Natural killer cell (primary cell): Measurements from ENCODE around the gene MALRD1. TPM values are rescaled to one million over a fixed set of nuclear protein-coding genes. Genes with fewer than 3 reads are reported as not detected.

ENCODE experiments used
- ATAC-seq, 3 donors: fragments of 150-1000 bp in 2 of 3; fragments of 200-7000 bp in 1 of 3; cut with Tn5 transposase; 1 replicate in 1 of 3; 2 replicates in 2 of 3; pipeline ENCODE4 v1.10.0; 2021; ENCODE audit warnings: mild to moderate bottlenecking in 2 of 3, moderate library complexity in 2 of 3
- DNase-seq, 2 donors: peaks; one replicate each; pipeline versions ENCODE4 v3.0.0 to v3.0.0-alpha.2; 2013 to 2021; ENCODE audit warnings: mixed read lengths in 1 of 2
- H3K27ac ChIP-seq: one replicate; pipeline ENCODE4 v1.5.1; 2013; ENCODE audit warnings: mild to moderate bottlenecking, low read length
- H3K27me3 ChIP-seq: one replicate; pipeline ENCODE4 v1.6.1; 2013; ENCODE audit warnings: low read length; ENCODE audit not compliant: control insufficient read depth, insufficient read depth
- H3K36me3 ChIP-seq: one replicate; pipeline ENCODE4 v1.6.1; 2013; ENCODE audit warnings: low read length; ENCODE audit not compliant: control insufficient read depth, insufficient read depth
- H3K4me1 ChIP-seq: one replicate; pipeline ENCODE4 v1.6.1; 2013; ENCODE audit warnings: low read length; ENCODE audit not compliant: control insufficient read depth, insufficient read depth
- H3K4me3 ChIP-seq: one replicate; pipeline ENCODE4 v1.5.1; 2013; ENCODE audit warnings: low read length
- H3K9me3 ChIP-seq: one replicate; pipeline ENCODE4 v1.6.1; 2013; ENCODE audit warnings: low read length; ENCODE audit not compliant: control insufficient read depth, insufficient read depth
- H3K27ac Mint-ChIP-seq, 2 donors: one replicate each; pipeline ENCODE4 v1.8.0; 2022; ENCODE audit warnings: mild to moderate bottlenecking in 2 of 2, mixed read lengths in 2 of 2, moderate library complexity in 1 of 2
- H3K27me3 Mint-ChIP-seq, 2 donors: one replicate each; pipeline ENCODE4 v1.8.0; 2022; ENCODE audit warnings: low read depth in 2 of 2, mixed read lengths in 2 of 2
- H3K36me3 Mint-ChIP-seq: one replicate; pipeline ENCODE4 v1.8.0; 2022; ENCODE audit warnings: mixed read lengths
- H3K4me1 Mint-ChIP-seq, 2 donors: one replicate each; pipeline ENCODE4 v1.8.0; 2022; ENCODE audit warnings: mixed read lengths in 2 of 2
- H3K4me3 Mint-ChIP-seq: one replicate; pipeline ENCODE4 v1.8.0; 2022; ENCODE audit warnings: mild to moderate bottlenecking, moderate library complexity, mixed read lengths
- H3K9me3 Mint-ChIP-seq, 2 donors: one replicate each; pipeline ENCODE4 v1.8.0; 2022; ENCODE audit warnings: mixed read lengths in 2 of 2
- CTCF ChIP-seq: fragments of 200-600 bp; IDR thresholded peaks from one replicate; pipeline ENCODE4 v1.8.0; 2022; ENCODE audit warnings: antibody characterized with exemption
- WGBS: methylation state at CpG from one replicate; pipeline ENCODE4 v1.1.7; 2013; ENCODE audit warnings: missing lambda C conversion rate; ENCODE audit not compliant: insufficient coverage; 5-methylcytosine and 5-hydroxymethylcytosine counted together
- intact Hi-C: fragments of 100-400 bp; cut with micrococcal nuclease; formaldehyde crosslinking; loops from one replicate; pipeline ENCODE4 v1.14.2; 2022
- total RNA-seq, 4 donors: library from RNA; stranded (reverse); fragments of 120-200 nt in 1 of 4; gene quantifications; one replicate each; pipeline versions ENCODE4 v1.2.3 to v1.2.4, GENCODE V29; 2013 to 2022

The MALRD1 gene
- total RNA-seq, 3 donors from 2014 or later (not counting 1 experiment from before 2014, with no cell fraction given) = not detected

- no peak for DNase-seq
- Mint-ChIP-seq H3K36me3 (no peaks in the 10 kb centered on the region), H3K4me3 (no peak overlapping the region), H3K9me3 (peaks cover 0 to 2% of the 10 kb centered on the region in 2 donors), H3K27me3 (no peaks in the 10 kb centered on the region), H3K4me1 (no peaks in the 10 kb centered on the region), H3K27ac (no peak overlapping the region)
- no peak for TF ChIP-seq CTCF
- H3K27ac ChIP-seq = no peak overlapping the region
- no peaks in the 10 kb centered on the region for H3K27me3 ChIP-seq
- no peak for ATAC-seq
- no peaks in the 10 kb centered on the region for H3K36me3 ChIP-seq
- H3K4me3 ChIP-seq = no peak overlapping the region
- no peaks in the 10 kb centered on the region for H3K4me1 ChIP-seq
- WGBS = 91% methylated on average over 4 of the region's 4 CpGs
- intact Hi-C loops = no loop called here
- H3K9me3 ChIP-seq = no peaks in the 10 kb centered on the region
Observed at GRCh38 chr10:19563388-19564141, 515.0 kb downstream of the MALRD1 start.

- intact Hi-C loops = no loop called here
- Histone ChIP-seq H3K27me3 (no peaks in the 10 kb centered on the region), H3K9me3 (no peaks in the 10 kb centered on the region), H3K27ac (no peak overlapping the region), H3K4me3 (no peak overlapping the region), H3K36me3 (no peaks in the 10 kb centered on the region), H3K4me1 (no peaks in the 10 kb centered on the region)
- DNase-seq (no peak), ATAC-seq (no peak)
- Mint-ChIP-seq H3K4me1 (no peaks in the 10 kb centered on the region), H3K27ac (no peak overlapping the region), H3K4me3 (no peak overlapping the region), H3K27me3 (no peaks in the 10 kb centered on the region), H3K9me3 (peaks cover 0 to 4% of the 10 kb centered on the region in 2 donors), H3K36me3 (no peaks in the 10 kb centered on the region)
- TF ChIP-seq CTCF = no peak
- WGBS = 69% methylated on average over 2 of the region's 3 CpGs
Observed at GRCh38 chr10:19570120-19570519, 521.5 kb downstream of the MALRD1 start.

GRCh38 chr10:19570991-19571390 is 522.4 kb downstream of the MALRD1 start:
- Mint-ChIP-seq H3K9me3 (peaks cover 0 to 4% of the 10 kb centered on the region in 2 donors), H3K27me3 (no peaks in the 10 kb centered on the region), H3K4me3 (no peak overlapping the region), H3K4me1 (no peaks in the 10 kb centered on the region), H3K36me3 (no peaks in the 10 kb centered on the region), H3K27ac (no peak overlapping the region)
- Histone ChIP-seq H3K27me3 (no peaks in the 10 kb centered on the region), H3K36me3 (no peaks in the 10 kb centered on the region), H3K9me3 (no peaks in the 10 kb centered on the region), H3K4me3 (no peak overlapping the region), H3K27ac (no peak overlapping the region), H3K4me1 (no peaks in the 10 kb centered on the region)
- ATAC-seq (no peak), DNase-seq (no peak)
- intact Hi-C loops = no loop called here
- no CpG with 5 or more reads among the region's 1 CpG for WGBS
- TF ChIP-seq CTCF = no peak

GRCh38 chr10:19572056-19572455 is 523.5 kb downstream of the MALRD1 start:
- no peaks in the 10 kb centered on the region for H3K4me1 Mint-ChIP-seq
- Histone ChIP-seq H3K27ac (no peak overlapping the region), H3K36me3 (no peaks in the 10 kb centered on the region), H3K27me3 (no peaks in the 10 kb centered on the region), H3K4me1 (no peaks in the 10 kb centered on the region), H3K9me3 (no peaks in the 10 kb centered on the region), H3K4me3 (no peak overlapping the region)
- H3K27ac Mint-ChIP-seq = no peak overlapping the region
- intact Hi-C loops = no loop called here
- H3K4me3 Mint-ChIP-seq = no peak overlapping the region
- no peaks in the 10 kb centered on the region for H3K27me3 Mint-ChIP-seq
- 97% methylated on average over 4 of the region's 4 CpGs for WGBS
- DNase-seq (no peak), ATAC-seq (no peak)
- H3K36me3 Mint-ChIP-seq = no peaks in the 10 kb centered on the region
- peaks cover 0 to 6% of the 10 kb centered on the region in 2 donors for H3K9me3 Mint-ChIP-seq
- TF ChIP-seq CTCF = no peak
